ENCODE measurements around the gene MYO1D.
A peak's percentile ranks its signal among the peaks of the same experiment; 100 is the strongest.
"Not testable (repeated sequence)": the region's sequence is repeated elsewhere in the genome, so short reads cannot be mapped to it uniquely, and the experiment has no call there.

MYO1D gene

GRCh38 chr17:32483451-32484019 lies 393.4 kb downstream of the MYO1D start:
- DNase-seq: peak; percentile 72

GRCh38 chr17:32482568-32483320 lies 394.2 kb downstream of the MYO1D start:
- DNase-seq: peak; percentile 20

- no peak for DNase-seq
These were observed 395.7 kb downstream of the MYO1D start for GRCh38 chr17:32481193-32481592.

- DNase-seq: no peak
These were observed 397.8 kb downstream of the MYO1D start for GRCh38 chr17:32479074-32479617.

GRCh38 chr17:32477220-32477619 lies 399.7 kb downstream of the MYO1D start:
- no peak for DNase-seq

- no peak for DNase-seq
These were observed 401.7 kb downstream of the MYO1D start for GRCh38 chr17:32475258-32475657.

- DNase-seq: no peak
These were observed 405.3 kb downstream of the MYO1D start for GRCh38 chr17:32471652-32472051.

GRCh38 chr17:32470405-32471167 lies 406.3 kb downstream of the MYO1D start:
- DNase-seq: no peak

- no peak for DNase-seq
These were observed 409.0 kb downstream of the MYO1D start for GRCh38 chr17:32467949-32468348.

- DNase-seq: no peak
These were observed 412.6 kb downstream of the MYO1D start for GRCh38 chr17:32464374-32464773.

- no peak for DNase-seq
These were observed 413.6 kb downstream of the MYO1D start for GRCh38 chr17:32463304-32463703.

- peak; percentile 73 for DNase-seq
These were observed 414.9 kb downstream of the MYO1D start for GRCh38 chr17:32461853-32462617.

- no peak for DNase-seq
These were observed 415.4 kb downstream of the MYO1D start for GRCh38 chr17:32461498-32461852.

GRCh38 chr17:32460054-32460453 lies 416.9 kb downstream of the MYO1D start:
- DNase-seq: no peak

- DNase-seq: no peak
These were observed 418.6 kb downstream of the MYO1D start for GRCh38 chr17:32458371-32458770.

- DNase-seq: no peak
These were observed 423.6 kb downstream of the MYO1D start for GRCh38 chr17:32453370-32453769.

GRCh38 chr17:32452281-32452680 lies 424.6 kb downstream of the MYO1D start:
- DNase-seq: no peak

GRCh38 chr17:32451879-32452278 lies 425.0 kb downstream of the MYO1D start:
- DNase-seq: no peak

- not testable (repeated sequence) for DNase-seq
These were observed 426.5 kb downstream of the MYO1D start for GRCh38 chr17:32450379-32450778.

GRCh38 chr17:32449963-32450362 lies 427.0 kb downstream of the MYO1D start:
- DNase-seq: no peak

- no peak for DNase-seq
These were observed 430.0 kb downstream of the MYO1D start for GRCh38 chr17:32446949-32447348.

- no peak for DNase-seq
These were observed 431.0 kb downstream of the MYO1D start for GRCh38 chr17:32445971-32446370.

- DNase-seq: no peak
These were observed 431.4 kb downstream of the MYO1D start for GRCh38 chr17:32445497-32445896.
